Astrocyte of the hippocampus (primary cell): ENCODE data around the gene PLA2G4A.
"Not testable (repeated sequence)": the region's sequence is repeated elsewhere in the genome, so short reads cannot be mapped to it uniquely, and the experiment has no call there.

Experiments used
- DNase-seq: peaks from one replicate; pipeline ENCODE4 v3.0.0; 2011; ENCODE audit warnings: low read depth, low spot score

Gene PLA2G4A

DNA sequence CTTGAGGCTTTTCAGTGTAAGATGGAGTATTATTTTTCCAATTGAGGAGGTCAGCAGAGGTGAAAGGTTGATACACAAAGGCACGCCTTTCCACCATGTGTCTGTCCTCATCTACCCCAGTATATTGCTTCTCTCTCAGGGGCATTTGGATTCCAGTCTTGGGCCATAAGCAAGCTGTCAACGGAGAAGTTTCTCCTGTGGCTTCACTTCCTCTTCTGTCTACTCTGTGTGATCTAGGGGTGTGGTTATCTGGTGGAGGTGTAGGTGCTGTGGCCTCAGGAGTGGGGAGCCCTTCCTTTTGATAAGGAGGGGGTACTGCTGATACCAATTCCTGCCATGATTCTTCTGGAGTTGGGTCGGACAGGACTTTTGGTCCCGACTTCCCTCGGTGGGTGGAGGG is 92.6 kb downstream of the PLA2G4A start:
- DNase-seq: not testable (repeated sequence)

DNA sequence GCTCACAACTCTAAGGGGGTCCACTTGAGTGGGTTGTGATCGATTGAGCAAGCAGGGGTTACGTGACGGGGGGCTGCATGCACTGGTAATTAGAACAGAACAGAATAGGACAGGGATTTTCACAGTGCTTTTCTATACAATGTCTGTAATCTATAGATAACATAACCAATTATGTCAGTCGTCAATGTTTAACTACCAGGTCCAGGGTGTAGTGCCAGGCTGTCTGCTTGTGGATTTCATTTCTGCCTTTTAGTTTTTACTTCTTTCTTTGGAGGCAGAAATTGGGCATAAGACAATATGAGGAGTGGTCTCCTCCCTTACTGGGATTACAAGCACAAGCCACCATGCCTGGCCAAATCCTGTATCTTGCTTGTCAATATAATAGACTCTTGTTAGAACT is 94.1 kb downstream of the PLA2G4A start:
- DNase-seq: not testable (repeated sequence)

DNA sequence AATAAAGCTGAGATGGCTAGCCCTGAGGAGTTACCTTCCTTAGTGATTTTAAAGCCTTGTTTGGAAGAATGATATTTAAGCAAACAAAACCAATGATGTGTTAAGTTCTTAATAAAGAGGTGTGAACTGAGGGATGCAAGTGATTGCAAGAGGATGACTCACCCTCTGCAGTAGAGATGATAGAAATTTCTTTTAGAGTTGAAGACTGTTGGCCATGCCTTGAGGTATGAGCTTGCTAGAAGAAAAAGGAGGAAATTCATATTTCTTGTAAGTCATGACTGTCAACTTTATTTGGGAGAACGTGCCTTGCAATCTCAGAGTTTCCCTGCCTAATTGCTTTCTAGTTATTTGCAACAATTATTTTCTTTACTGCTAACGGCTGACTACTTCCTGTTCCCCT is 94.7 kb downstream of the PLA2G4A start:
- DNase-seq: no peak

DNA sequence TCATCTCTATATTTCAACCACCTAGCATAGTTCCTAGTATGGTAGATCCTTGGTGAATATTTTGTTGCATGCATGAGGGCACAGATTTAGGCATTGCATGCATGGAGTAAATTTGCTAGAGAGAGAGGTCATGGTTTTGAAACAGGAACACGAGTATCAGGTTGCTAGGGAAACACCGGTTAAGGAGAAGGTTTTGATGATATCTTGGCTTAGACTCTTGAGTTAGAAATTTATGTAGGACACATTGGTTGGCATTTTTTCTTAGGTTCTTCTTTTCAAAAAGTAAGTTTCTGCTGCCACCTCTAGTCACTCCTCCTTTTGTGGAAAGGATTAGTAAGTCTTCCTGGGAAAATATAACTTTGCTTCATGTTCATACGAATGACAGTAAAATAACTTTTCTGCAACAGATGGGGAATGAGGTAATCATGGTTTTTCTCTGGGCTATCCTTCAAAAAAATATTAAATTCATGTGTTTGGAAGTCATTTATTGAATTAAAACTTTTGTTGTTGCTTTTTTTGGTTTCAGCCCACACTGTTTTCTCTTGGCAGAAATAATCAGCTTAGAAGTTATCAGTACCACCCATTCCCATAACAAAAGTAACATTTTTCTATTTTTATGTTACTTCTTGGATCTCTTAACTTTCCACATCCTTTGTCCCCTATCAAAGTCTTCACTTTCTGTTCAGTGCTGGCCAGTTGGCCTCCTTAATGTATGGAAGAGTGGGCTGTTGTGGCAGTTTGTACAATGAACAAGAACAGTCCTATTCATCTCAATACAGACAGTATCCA is 97.3 kb downstream of the PLA2G4A start:
- no peak for DNase-seq

DNA sequence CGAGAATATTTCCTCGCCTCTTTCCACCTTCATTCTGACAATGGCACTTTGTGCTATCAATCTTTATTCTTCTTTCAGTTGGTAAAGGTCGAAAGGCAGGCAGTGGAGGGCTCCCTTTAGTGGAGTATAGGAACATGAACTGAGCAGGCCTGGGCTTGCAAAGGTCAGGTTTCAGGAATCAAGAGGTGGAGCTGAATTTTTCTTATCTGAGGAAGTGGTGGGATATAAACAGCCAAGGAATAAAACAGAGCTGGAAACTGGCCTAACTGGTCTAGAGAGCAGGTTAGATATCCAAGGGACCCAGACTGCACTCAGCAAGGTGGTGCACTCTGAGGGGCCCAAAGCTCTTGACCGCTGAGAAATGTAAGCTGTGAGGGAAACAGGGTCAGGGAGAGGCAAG is 99.1 kb downstream of the PLA2G4A start:
- DNase-seq: no peak

DNA sequence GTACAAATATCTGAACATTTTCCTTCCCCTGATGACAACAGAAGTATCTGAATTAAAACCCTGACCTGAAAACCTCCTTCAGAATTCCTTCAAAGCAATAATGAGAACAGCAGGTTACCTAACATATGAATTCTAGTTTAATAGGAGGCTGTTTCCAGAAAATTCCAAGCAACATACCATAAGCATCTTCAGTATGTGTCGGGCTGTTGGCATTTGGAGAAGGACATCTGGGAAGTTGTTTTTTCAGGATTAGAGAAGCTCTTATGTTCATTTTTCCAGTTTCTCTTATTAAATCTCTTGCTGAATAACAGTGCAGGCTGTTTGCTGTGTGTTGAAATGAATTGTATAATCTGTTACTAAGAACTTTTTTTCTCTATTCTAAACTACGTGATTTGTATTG is 101.5 kb downstream of the PLA2G4A start:
- no peak for DNase-seq

DNA sequence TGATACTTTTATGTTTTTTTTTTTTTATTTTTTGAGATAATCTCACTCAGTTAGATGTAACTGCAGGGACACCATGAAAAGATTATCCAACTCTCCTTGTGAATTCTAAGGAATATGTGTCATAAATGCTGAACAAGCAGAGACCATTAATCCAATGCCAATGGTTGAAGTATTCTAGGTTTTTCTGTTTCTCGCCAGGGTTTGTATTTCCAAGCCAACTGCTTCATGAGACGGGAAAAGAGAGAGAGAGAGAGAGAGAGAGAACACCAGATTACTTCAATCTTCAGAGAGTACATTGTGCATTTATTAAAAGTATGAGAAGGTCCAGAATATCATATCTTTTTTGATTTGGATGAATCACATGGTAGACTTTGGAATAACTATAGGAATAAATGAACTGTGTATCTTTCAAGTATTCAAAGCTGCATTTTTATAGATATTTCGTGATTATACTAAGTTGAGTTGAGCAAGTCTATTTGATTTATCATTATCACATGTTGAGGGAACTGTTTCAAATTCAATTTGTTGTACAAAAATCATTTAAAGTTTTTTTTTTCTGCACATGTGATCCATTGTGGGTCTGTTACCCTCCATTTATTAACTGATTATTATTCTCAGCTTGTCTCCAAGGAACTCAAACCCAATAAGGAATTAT is 108.4 kb downstream of the PLA2G4A start:
- DNase-seq: no peak

DNA sequence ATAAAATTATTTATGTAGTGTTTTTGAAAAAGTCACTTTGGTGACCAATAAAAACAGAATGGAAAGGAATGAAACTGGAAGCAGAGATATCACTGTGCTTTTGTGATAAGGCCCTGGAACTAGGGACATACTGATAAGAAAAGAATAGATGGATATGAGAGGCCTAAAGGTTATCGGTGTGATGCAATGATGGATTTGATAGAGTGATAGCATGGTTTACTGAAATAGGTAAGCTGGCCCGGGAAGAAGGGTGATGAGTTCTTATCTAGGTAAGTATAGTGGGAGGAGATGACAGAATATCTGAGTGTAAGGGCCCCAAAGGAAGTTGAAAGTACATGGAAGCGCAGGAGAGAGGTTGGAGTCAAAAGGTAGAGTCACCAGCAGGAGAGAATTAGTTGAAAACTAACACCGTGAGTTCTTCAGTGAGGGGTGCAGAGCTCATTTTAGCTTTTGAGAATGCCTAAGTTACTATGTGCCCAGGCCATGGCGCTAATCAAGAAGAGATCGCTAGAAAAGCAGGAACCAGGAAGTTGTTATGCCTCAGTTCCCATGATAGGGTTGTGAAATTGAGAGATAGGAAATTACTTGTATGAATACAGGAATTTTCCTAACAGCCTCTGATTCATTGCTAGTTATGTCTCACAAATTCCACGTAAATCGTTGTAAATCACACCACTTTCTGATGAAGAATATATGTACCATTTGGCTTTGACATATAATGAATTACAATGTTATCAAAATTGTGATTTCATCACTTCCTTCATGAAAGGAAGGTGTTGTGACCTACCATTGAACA is 115.3 kb downstream of the PLA2G4A start:
- no peak for DNase-seq

DNA sequence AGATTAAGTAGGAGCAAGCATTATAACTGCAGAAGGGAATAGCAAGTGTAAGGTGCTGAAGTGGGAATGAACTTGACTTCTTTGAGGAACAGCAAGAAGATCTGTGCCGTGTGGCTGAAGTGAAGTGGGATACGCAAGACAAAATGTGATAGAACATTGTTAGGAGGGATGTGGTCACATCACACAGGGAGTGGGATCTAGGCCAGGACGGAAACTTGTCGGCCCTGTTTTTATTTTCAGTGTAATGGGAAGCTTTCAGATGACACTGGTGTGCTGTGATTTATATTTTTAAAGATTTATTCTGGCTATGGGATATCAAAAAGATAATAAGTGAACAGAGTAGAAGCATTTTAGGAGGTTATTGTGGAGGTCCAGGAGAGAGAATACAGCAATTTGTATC is 116.4 kb downstream of the PLA2G4A start:
- no peak for DNase-seq

DNA sequence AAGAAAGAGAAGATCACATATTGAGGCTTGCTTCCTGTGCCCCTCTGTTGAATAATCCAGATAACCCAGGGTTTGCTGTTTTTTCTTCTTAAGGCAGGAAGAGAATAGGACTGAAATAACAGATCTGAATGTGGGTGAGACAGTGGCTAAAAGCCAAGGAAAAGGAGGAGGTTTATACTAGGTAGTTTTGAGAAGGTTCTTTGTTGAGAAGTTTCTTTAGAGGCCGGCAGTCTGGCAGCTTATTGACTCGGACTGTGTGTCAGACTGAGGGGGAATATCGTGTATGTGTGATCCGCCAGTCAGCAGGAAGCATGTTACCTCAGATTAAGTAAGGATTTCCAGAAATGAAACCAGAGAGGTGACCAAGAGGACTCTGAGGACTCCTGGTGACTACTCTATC is 119.8 kb downstream of the PLA2G4A start:
- peak; percentile 12 for DNase-seq

DNA sequence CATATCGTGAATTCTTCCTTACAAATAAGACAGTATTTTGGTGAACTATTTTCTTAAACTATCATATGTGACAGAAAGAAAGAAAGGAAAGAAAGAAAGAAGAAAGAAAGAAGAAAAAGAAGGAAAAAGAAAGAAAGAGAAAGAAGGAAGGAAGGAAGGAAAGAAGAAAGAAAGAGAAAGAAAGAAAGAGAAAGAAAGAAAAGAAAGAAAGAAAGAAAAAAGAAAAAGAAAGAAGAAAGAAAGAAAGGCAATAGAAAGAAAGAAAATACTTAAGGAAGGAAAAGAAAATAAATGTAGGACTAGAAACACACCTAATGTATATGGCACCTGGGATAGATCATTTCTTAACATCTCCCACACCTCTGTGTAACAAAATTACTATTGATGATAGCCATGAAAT is 120.4 kb downstream of the PLA2G4A start:
- DNase-seq: no peak

DNA sequence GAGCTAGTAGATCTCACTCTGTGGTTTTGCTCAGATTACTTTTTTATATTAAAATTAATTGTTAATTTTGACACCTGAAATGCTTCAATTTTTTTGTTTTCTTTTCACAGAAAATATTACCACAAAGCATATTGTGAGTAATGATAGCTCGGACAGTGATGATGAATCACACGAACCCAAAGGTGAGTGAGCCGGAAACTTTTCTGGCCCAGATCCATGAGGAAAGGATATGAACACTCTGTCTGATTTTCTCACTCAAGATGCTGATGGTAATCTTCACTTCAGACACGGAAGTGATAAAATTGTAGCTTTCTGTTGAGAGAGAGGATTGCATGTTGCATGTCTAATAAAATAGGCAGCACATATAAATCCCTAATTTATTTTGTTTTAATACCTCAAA is 121.8 kb downstream of the PLA2G4A start:
- peak; percentile 23 for DNase-seq

DNA sequence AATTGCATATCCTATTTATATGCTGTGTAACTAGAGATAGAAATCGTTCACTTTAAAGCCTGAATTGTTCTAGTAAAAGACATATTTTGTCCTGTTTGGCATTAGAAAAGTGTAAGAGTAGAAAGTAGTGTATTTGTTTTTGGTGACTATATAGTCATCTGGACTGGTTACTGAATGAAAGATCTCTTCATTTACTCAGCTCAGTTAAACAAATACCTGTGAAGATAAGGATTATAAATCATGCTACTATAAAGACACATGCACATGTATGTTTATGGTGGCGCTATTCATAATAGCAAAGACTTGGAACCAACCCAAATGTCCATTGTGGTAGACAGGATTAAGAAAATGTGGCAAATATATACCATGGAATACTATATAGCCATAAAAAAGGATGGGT is 125.1 kb downstream of the PLA2G4A start:
- DNase-seq: no peak

DNA sequence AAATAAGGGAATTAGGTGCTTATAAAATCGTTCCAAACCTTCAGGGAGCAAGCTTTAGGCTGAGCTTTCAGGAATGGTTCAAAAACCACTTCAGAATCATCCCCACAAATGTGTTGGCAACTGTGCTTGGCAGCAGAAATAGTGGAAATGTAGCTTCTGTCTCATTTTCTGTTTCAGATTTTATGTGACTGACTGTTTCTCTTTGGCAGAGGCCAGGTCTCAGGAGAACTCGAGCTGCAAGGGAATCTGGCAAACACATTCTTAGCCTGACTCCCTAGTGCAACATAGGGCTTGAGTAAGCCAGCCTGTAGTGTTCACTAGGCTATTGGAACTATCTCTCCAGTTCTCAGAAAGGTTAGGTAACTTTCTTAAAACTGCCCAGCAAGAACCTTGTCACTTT is 128.6 kb downstream of the PLA2G4A start:
- DNase-seq: no peak

DNA sequence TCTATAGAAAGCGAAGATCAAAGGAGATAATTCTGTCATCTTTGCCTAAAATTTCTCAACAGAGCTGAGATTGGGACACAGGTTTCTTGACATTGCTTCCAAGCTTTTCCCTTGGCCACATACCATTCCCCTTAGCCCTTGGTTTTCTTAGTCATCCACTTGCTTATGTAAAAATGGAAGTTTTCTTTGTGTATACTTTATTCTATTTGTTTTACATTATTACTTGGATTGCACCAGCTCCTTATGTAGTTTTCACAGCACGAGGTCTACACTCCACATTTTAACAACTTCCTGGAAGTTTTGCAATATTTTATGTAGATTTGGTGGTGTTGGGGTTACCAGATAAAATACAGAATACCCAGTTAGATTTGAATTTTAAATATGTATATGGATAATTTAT is 129.8 kb downstream of the PLA2G4A start:
- DNase-seq: no peak

DNA sequence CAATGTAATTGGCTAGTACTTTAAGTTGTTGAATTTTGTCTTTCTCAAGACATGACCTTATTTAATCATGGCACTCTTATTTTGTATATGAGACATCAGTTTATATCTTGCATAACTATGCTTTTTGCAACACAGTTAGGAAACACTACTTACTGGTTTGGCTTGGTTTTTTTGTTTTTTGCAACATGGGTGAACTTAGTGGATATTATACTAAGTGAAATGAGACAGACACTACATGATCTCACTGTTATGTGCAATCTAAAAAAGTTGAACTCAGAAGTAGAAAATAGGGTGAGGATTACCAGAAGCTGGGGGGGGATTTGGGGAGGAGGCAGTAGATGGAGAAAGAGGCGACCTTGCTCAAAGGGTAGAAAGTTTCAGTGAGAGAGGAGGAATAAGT is 132.1 kb downstream of the PLA2G4A start:
- no peak for DNase-seq

DNA sequence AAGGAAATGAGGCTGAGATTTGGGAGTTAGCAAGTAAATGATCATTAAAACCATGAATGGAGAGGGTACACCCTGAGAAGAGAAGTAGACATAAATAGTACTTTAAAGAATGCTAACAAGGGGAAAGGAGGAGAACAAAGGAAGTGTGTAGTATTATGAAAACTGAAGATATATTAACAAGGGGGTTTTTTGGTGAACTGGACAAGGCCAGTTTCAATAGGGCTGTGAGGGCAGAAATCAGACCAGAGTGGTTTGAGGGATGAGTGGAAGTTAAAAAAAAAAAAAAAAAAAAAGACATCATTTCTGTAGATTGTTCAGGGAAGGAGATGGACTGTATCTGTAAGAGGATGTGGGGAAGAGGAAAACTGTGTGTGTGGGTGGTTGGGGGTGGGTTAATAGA is 137.1 kb downstream of the PLA2G4A start:
- no peak for DNase-seq

DNA sequence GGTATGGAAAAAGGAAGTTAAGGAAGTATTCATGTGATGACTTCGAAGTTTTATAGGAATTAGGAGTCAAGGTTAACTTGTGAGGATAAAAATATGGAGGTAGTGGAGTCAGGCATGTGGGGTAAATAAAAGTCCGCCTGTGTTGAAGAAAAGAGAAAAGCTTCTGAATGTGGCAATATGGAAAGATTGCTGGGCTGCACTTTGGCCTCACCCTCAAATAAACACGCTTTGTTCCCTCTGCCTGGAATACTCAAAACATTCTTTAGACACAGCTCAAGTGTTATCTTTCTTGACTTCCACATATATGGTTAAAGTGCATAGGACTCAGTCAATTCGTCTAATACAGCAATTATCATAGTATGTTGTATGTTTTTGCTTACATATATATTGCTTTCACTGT is 137.7 kb downstream of the PLA2G4A start:
- no peak for DNase-seq

DNA sequence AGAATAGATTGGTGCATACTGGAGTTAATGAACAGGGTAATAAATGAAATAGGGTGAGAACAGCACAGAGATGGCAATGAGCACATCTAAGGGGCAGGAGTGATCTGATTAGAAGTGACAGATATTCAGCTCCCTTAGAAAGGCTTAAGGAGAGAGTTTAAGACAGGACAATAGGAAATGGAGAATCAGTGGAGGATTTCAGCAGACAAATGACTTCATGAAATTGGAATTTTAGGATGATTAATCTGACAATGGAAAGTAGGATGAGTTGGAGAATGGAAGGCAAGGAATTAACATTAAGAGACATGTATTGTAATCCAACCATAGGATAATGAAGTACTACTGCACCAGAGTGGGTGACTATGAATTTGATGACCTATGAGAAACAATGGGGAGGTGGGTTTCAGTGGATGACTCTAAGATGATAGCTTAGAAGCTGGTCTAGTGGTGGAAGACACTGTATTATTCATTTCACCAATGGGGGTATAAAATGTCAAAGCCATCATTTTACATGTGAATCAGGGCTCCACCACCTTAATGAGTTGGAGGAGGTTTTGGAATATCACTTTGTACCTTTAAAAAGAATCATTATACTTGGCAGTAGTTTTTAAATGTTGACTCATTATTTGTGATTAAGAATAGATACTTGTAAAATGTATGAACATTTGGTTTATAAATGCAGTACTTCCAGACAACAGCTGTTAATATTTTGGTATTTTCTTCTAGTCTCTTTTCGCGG is 139.1 kb downstream of the PLA2G4A start:
- DNase-seq: no peak

DNA sequence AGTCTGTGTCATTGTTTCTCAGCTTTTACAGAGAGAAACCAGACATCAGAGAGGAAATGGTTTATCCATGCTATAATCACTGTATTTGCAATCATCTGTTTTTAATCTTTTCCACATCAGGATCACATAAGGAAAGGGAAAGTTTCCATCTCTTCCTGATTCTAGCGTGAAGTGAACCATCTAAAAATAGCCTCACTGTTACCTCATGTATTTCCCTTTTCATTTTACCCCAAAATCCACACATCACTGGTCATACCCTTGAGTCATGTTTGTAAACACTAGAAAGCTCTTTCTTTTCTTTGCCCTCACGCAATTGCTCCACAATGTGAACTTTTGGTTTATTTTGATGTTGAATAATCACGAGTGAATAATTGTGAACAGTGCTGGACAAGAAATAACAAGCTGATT is 146.0 kb downstream of the PLA2G4A start:
- peak; percentile 83 for DNase-seq

DNA sequence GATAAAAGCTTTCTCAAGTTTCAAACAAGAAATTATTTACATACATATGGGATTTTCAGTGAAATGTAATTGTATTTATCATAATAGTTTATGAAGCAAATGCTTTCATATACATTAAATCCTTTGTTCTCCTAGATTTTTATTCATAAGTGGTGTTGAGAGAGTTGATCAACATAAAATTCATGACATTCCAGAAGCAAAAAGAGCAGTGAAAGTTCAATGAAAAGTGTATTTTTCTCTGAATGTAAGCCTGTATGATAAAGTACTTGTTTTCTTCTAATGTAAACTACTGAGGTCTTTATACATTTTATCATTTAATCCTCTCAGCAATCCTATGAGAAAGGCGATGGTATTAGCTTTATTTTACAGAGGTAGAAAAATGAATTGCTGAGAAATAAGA is 146.5 kb downstream of the PLA2G4A start:
- no peak for DNase-seq

DNA sequence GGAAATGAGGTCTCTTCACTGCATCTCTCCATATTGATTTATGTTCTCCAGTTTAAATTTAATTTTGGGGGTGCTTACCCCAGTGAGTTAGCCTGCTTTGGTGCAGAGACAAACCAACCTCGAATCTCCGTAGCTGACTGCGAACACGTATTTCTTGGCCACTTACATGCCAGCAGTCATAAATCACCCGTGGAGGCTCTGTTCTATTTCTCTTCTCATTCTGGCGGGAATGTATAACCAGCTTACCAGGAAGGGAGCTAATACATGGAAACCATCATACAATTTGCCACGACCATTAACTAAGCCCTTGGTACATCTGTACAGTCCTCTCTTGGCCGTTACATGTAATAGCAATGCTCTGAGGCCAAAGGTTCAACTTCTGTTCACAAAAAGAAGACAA is 148.0 kb downstream of the PLA2G4A start:
- DNase-seq: no peak
